ENCODE data around the gene RASGRF1.

The RASGRF1 gene

GRCh38 chr15:78993931-78994530 lies 96.5 kb downstream of the RASGRF1 start:
- TF ChIP-seq, protein P1, sequence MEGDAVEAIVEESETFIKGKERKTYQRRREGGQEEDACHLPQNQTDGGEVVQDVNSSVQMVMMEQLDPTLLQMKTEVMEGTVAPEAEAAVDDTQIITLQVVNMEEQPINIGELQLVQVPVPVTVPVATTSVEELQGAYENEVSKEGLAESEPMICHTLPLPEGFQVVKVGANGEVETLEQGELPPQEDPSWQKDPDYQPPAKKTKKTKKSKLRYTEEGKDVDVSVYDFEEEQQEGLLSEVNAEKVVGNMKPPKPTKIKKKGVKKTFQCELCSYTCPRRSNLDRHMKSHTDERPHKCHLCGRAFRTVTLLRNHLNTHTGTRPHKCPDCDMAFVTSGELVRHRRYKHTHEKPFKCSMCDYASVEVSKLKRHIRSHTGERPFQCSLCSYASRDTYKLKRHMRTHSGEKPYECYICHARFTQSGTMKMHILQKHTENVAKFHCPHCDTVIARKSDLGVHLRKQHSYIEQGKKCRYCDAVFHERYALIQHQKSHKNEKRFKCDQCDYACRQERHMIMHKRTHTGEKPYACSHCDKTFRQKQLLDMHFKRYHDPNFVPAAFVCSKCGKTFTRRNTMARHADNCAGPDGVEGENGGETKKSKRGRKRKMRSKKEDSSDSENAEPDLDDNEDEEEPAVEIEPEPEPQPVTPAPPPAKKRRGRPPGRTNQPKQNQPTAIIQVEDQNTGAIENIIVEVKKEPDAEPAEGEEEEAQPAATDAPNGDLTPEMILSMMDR (conservative IDR thresholded peaks at IDR 0.05; ENCODE audit: low read length) = no peak
- DNase-seq (ENCODE audit: low read depth) = no peak
- no peak overlapping the region for H3K4me3 ChIP-seq (ENCODE audit: low read length)

DNA sequence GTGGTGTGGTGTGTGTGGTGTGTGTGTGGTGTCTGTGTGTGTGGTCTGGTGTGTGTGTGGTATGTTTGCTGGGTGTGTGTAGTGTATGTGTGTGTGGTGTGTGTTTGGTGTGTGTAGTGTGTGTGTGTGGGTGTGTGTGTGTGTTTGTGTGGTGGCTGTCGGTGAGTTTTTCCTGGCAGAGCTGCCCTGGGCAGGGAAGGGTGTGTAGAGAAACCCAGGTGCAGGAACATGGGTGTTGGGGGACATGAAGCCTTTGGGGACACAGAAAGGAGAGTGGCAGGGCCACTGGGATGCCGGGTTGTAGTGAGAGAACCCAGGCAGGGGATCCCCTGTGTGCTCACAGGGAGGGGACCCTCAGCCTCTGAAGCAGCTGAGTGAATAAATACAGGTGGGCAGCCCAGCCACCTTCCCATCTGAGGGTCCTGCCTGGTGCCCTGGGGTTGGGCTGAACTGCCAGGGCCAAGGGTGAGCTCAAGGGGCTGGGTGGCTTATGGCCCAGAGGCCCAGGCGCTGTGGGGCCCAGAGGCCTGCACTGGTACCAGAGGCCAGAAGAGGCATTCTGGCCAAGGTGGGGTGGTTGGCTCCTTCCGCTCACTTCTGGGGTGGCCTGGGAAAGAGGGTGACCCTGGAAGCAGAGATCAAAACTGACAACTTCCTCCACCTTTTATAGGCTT lies 97.2 kb downstream of the RASGRF1 start:
- H3K4me3 ChIP-seq (ENCODE audit: low read length) = no peak overlapping the region
- TF ChIP-seq, protein P1 (conservative IDR thresholded peaks at IDR 0.05; ENCODE audit: low read length) = no peak
- DNase-seq (ENCODE audit: low read depth) = no peak

DNA sequence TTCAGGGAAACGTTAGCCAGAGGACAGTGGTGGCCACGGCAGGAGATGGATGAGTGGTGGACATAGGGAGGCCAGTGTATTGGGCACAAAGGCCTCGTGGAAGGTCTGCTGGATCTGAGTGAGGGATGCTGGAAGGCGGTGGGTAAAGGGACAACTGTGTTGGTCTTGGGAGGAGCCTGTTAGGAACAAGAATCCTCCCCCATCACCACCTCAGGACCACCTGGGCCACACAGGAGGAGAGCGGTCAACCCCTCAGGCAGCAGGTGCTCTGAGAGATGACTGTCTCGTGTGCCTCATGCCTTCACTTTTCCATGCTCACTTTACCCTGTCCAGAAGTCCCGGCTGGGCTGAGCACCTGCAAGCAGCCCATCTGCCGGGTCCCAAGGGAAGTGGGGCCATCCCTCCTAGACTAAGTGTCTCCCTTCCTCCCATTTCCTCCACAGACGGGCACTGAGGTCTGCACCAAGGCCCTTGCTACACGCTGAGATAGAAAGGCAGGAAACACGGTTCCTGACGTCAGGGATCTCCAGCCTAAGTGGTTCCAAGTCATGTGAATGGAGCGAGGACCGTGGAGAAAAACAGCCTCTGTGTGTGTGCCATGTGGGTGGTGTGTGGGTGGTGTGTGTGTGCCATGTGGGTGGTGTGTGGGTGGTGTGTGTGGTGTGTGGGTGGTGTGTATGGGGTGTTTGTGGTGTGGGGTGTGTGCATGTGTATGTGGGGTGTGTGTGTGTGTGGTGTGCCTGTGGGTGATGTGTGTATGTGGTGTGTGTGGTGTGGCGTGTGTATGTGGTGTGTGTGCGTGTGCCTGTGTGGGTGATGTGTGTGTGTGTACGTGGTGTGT lies 97.9 kb downstream of the RASGRF1 start:
- TF ChIP-seq, protein P1 (conservative IDR thresholded peaks at IDR 0.05; ENCODE audit: low read length) = no peak
- H3K4me3 ChIP-seq (ENCODE audit: low read length) = no peak overlapping the region
- peak; percentile 23 for DNase-seq (ENCODE audit: low read depth)

GRCh38 chr15:78991879-78992278 lies 98.7 kb downstream of the RASGRF1 start:
- H3K4me3 ChIP-seq (ENCODE audit: low read length) = no peak overlapping the region
- no peak for DNase-seq (ENCODE audit: low read depth)
- TF ChIP-seq, protein P1 (conservative IDR thresholded peaks at IDR 0.05; ENCODE audit: low read length) = no peak

DNA sequence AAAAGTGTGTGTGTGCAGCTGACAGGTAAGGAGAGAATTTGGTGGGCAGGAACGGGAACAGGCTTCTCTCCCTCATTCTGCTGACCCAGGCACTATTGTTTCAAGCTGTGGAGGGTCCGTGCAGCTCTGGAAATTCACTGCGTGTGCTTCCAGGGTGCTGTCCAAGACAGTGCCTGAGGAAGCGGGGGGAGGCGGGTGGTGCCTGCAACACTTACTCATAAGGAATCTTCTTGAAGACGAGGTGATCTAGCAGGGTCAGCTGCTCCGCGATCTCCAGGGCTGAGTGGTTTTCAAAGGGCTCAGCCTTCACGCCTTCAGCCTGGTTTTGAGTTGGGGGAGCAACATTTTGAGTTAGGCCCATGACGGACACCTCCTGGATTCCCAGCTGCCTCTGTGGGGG lies 99.1 kb downstream of the RASGRF1 start:
- TF ChIP-seq, protein P1 (conservative IDR thresholded peaks at IDR 0.05; ENCODE audit: low read length) = no peak
- DNase-seq (ENCODE audit: low read depth) = no peak

GRCh38 chr15:78990278-78990677 lies 100.3 kb downstream of the RASGRF1 start:
- TF ChIP-seq, protein P1 (conservative IDR thresholded peaks at IDR 0.05; ENCODE audit: low read length) = no peak
- DNase-seq (ENCODE audit: low read depth) = no peak

More for the DNA sequence above, 99.1 kb downstream of the RASGRF1 start:
- H3K4me3 ChIP-seq (ENCODE audit: low read length) = no peak overlapping the region

More at GRCh38 chr15:78990278-78990677, 100.3 kb downstream of the RASGRF1 start:
- H3K4me3 ChIP-seq (ENCODE audit: low read length) = no peak overlapping the region

All from AG10803 (cell line).